22Rv1 (cell line): ENCODE data around the gene JAML.

ENCODE experiments used
- CTCF ChIP-seq: fragments of 450-650 bp; IDR thresholded peaks from 2 replicates; pipeline ENCODE4 v1.5.1; 2017; ENCODE audit warnings: mild to moderate bottlenecking
- ZFX ChIP-seq: fragments of 450-650 bp; IDR thresholded peaks from 2 replicates; pipeline ENCODE4 v1.6.1; 2017; ENCODE audit warnings: antibody characterized with exemption, borderline replicate concordance

DNA sequence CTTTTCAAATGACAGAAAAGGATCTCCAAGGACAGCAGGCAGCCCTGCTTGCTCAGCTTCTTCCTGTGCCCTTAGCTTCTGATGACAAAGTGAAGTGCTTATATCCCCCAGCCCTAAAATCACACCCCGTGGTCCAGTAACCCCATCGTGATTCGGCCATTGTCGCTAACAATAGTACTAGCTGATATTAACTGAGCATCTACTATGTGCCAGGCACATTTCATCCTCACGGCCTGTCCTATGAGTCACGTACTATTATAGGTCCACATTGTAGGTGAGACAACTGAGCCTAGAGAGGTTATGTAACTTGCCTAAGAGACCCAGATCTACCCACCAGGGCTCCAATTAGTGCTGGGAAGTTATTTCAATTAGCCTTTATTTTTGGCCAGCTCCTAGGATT lies 78.3 kb downstream of the JAML start:
- TF ChIP-seq CTCF (no peak), ZFX (no peak)
